Measurements from ENCODE around the gene MPHOSPH9.

Gene MPHOSPH9, protein sequence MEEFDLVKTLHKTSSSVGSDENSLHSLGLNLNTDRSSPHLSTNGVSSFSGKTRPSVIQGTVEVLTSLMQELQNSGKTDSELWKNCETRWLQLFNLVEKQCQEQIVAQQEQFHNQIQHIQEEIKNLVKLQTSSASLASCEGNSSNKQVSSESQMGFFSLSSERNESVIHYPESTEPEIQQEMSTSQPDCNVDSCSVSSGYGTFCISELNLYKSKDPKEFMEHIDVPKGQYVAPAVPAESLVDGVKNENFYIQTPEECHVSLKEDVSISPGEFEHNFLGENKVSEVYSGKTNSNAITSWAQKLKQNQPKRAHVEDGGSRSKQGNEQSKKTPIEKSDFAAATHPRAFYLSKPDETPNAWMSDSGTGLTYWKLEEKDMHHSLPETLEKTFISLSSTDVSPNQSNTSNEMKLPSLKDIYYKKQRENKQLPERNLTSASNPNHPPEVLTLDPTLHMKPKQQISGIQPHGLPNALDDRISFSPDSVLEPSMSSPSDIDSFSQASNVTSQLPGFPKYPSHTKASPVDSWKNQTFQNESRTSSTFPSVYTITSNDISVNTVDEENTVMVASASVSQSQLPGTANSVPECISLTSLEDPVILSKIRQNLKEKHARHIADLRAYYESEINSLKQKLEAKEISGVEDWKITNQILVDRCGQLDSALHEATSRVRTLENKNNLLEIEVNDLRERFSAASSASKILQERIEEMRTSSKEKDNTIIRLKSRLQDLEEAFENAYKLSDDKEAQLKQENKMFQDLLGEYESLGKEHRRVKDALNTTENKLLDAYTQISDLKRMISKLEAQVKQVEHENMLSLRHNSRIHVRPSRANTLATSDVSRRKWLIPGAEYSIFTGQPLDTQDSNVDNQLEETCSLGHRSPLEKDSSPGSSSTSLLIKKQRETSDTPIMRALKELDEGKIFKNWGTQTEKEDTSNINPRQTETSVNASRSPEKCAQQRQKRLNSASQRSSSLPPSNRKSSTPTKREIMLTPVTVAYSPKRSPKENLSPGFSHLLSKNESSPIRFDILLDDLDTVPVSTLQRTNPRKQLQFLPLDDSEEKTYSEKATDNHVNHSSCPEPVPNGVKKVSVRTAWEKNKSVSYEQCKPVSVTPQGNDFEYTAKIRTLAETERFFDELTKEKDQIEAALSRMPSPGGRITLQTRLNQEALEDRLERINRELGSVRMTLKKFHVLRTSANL

DNA sequence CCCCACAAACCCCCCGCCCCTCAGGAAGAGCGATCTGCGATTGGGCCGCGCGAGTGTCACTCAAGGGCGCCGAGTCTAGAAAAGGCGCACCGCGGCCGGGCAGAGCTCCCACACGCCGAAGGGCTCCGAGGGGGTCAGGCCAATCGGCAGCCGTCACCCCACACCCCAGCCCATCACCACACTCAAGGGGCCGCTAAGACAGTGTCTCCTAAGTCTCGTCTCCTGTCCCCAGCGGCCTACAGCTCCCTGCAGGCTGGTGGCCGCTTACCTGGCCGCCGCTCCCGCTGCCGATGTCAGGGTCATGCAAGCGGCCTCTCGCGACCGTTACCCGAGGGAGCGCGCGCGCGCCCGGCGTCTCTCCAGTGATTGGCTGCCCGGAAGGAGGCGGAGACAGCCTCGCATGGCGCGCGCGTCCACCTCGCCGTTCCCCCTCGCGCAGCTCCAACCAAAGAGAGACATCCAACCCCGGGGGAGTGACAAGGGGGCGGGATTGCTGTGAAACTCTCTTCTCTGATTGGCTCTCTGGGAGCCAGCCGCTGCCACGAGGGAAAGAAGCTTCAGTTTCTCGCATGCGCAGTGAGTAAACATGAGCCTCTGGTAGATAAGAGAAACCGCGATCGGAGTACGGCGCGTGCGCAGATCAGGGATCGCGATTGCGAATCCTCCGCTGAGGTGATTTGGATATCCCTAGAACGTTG lies at the start of gene MPHOSPH9, which contains the start of gene MTRFR:
Gene MPHOSPH9 (minus strand): TSS at position 335 of the 698 bp plus-strand sequence. CDS start 2,777 bp downstream, outside the sequence.
Gene MTRFR (plus strand): TSS at position 630 of the 698 bp plus-strand sequence. CDS start 20,239 bp downstream, outside the sequence.
- DNase-seq (ENCODE audit: low read depth, low spot score): peak; percentile 100

DNA sequence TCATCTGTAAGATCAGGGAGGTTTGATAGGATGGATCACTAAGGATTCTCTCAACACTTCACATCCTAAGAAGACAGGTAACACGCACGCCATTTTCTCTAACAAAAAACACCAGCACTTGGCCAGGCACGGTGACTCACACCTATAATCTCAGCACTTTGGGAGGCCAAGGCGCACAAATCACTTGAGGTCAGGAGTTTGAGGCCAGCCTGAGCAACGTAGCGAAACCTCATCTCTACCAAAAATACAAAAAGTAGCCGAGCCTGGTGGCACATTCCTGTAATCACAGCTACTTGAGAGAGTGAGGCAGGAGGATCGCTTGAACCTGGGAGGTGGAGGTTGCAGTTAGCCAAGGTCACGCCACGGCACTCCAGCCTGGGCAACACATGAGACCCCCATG lies 49.2 kb upstream of the MPHOSPH9 start:
- DNase-seq (ENCODE audit: low read depth, low spot score): no peak

DNA sequence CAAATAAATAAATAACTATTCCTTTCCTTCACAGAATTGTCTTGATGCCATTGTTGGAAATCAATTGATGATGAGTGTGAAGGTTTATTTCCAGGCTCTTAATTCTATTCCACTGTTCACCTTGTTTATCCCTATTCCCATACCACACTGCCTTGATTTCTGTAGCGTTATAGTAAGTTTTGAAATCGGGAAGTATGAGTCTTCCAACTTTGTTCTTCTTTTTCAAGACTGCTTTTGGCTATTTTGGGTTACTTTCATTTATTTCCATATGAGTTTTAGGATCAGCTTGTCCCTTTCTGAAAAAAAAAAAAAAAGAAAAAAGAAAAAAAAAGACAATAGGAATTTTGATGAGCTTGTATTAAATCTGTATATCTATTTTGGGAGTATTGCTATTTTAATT lies 48.0 kb upstream of the MPHOSPH9 start:
- DNase-seq (ENCODE audit: low read depth, low spot score): no peak

DNA sequence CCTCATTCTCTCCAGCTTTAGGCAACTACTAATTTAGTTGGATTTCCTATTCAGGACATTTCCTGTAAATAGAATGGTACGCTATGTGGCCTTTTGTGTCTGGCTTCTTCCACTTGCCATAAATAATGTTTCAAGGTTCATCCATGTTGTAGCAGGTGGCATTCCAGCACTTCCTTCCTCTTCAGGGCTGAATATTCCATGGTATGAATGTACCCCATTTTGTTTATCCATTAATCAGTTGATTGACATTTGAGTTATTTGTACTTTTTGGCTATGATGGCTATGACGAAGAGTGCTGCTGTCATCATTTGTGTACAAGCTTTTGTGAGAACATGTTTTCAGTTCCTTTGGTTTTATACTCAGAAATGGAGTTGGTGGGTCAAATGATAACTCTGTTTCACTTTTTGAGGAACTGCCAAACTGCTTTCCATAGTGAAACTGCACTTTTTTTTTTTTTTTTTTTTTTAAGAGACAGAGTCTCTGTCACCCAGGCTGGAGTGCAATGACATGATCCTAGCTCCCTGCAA lies 45.2 kb upstream of the MPHOSPH9 start:
- no peak for DNase-seq (ENCODE audit: low read depth, low spot score)

DNA sequence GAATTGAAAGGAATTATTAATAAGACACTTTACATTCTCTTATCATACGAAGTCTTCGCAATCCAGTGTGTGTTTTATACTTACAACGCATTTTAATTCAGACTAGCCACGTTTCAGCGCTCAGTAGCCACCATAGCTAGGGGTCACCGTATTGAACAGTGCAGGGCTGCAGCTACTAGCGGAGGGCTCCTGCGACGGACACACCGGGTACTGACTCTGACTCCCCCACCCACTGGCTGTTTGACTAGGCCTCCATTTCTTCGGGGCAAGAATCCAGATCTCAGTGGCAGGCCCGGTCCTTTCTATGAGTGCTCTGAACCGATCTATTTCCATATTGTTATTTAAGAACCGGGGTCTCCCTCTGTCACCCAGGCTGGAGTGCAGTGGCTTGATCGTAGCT lies 40.2 kb upstream of the MPHOSPH9 start:
- DNase-seq (ENCODE audit: low read depth, low spot score): no peak

DNA sequence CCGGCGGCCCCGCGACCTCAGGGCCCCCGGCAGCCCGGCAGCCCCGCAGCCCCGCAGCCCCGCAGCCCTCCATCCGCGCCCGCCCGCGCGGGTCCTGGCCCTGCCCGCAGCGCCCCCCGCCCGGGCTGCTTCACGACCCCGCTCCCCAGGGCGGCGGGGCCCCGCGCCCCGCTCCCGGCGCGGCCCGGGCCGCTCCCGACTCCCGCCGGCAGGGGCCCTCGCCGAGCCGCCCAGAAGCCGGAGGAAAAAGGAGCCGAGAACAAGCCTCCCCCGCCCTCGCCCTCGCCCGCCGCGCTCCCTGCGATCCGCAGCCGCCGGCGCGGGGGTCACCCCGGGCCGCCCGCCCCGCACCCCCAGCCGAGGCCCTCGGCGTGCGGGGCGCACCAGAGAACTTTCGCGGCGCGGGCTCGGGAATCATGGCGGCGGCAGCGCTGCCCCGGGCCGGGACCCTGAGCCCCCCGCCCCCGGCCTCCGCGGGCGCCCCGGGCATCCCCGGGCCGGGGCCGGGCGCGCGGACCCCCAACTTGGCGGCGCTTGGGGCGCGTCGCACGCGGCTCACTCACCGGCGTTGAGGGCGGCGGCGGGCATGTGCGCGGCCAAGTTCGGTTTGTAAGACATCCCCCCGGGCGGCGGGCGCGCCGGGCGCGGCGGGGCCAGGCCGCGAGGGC lies 38.2 kb upstream of the MPHOSPH9 start:
- DNase-seq (ENCODE audit: low read depth, low spot score): peak; percentile 86

DNA sequence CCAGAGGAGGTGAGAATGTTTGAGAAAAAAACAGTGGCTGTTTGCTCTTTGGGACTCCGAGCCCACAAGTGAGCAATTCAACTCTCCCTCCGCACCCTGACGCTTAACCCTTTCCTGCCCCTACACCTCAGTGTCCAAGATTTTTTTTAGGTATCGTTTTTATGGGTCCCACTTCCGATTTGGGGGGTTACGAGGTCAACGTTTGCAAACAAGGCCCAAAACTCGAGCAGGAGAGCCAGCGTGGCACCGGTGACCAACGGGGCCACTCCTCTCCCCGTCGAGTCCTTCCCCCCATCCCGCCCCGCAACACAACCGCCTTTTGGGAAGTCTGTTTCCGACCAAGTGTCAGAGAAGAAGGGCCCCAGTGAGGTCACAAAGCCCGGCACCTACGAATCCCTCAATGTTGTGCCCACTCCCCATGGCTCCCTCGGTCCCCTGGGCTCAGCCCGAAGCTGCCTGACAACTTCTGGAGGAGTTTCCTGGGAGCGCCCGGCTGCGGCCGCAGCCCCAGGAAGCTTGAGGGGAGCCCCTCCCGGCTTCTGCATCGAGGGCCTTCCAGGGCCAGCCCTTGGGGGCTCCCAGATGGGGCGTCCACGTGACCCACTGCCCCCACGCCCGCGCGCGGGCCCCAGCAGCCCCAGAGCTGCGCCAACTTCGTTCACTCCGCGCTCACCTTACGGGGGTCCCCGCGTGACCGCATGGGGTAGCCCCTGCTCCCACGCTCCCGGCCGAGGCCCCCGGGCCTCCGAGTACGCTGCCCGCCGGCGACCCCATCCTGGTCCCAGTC lies 37.5 kb upstream of the MPHOSPH9 start:
- peak; percentile 47 for DNase-seq (ENCODE audit: low read depth, low spot score)

DNA sequence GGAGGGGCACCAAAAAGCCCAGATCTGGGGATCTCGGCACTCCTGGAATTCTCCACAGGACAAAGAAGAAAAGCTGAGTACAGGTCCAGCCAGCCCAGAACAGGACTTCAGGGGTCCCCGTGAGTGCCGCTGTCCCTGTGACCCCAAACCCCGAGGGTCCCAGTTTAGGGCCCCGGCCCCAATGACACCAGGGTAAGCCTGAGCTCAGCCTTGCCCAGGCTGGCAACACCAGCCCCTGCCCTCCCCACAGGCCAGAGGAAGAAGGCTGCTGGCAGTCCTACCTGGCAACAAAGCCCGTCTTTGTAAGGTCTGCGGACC lies 36.9 kb upstream of the MPHOSPH9 start:
- no peak for DNase-seq (ENCODE audit: low read depth, low spot score)

DNA sequence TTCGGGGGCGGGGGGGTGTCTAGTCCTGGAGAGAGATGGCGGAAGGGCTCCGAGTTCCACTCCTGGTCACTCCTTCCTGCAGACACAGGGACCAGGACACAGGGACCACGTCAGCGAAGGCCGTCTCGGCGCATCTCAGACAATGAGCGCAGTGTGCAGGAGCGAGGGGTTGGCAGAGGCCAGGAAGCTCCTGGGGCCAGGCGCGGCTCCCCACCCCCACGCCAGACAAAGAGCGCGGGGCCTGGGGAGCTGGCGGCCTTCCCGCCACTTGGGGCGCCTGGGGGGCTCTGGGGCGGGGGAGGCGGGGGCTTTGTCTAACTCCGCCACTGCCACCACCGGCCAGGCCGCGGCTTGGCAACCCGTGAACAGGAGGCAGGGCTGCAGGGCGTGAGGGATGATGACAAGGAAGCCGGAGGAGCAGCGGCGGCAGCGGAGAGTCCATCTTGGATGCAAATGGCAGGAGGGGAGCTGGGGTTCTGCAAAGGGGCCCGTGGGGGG lies 36.5 kb upstream of the MPHOSPH9 start:
- DNase-seq (ENCODE audit: low read depth, low spot score): peak; percentile 92

DNA sequence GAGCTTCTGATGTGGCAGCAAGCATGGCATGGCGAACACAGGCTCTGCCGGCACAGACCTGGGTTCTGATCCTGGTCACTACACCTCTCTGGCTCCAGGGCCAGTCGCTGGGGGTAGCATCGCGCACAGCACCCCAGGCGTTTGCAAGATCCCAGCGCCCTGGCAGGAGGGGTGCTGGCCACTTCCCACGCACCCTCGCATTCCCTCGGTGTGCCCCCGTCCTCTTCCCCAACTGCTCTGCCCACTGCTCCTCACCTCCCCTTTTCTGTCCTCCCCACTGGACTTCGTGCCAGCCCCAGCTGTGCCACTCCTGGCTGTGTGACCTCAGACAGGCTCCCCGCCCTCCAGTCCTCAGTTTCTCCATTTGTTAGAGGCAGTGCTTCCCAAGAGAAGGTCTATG lies 35.9 kb upstream of the MPHOSPH9 start:
- DNase-seq (ENCODE audit: low read depth, low spot score): peak; percentile 34

DNA sequence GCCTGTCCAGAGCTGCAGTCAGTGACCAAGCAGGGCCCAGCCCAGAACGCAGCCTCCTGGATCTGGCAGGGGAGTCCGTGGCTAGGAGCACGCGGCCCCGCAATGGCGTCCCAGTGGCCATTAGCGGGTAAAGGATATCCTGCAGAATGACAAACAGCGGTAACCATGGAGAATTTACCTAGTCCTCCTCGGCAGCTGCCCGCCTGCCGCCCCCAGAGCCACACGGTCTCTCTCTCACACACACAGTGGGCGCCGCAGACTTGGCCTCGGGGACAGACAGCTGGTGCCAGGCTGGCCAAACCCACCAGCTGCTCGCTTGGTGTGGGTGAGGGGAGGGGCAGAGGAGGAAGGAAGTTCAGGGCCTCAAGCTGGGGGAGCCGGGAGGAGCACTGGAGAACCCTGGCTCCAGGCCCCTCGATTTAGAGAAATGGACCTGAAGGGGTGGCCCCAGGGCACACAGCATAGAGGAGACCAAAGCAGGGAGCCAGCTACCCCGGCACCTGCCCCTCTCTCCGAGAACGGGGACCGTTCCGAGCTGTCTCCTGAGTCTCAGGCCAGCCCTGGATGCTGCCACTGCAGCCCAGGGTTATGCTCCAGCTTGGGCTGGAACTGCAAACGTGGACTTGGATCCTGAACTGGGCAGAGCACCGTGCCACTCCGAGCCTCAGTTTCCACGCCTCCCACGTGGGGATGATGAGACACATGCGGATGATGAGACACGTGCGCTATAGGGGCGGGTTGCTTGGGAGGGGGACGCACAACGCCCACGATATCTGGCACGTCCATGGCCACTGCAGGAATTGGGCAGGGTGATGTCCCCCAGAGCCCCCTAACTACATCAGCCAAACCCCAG lies 35.3 kb upstream of the MPHOSPH9 start:
- DNase-seq (ENCODE audit: low read depth, low spot score): peak; percentile 66

DNA sequence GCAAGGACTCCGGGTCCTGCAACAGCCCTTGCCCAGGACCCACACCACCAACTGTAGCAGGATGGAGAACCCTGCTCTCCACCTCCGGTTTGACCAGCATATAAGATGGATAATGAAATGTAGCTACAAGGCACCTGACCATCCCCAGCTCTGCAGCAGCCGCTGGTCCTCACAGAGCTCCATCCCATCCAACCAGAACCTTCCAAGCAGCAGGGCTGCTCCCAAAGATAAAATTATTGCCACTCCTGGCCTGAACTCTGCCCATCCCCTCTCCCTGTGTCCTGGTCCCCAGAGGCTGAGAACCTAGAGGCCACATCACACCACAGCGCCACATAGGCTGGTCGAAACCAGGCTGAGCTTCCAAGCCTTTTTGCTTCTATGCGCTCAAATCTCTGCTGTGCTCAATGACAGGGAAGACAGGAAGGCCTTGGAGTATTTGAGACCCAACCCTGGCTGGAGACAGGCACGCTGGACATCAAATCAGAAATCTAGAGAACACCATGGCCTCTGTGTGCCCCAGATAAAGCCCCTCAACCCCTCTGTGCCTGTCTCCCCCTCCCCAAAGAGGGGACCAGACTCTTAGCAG lies 34.5 kb upstream of the MPHOSPH9 start:
- DNase-seq (ENCODE audit: low read depth, low spot score): no peak

DNA sequence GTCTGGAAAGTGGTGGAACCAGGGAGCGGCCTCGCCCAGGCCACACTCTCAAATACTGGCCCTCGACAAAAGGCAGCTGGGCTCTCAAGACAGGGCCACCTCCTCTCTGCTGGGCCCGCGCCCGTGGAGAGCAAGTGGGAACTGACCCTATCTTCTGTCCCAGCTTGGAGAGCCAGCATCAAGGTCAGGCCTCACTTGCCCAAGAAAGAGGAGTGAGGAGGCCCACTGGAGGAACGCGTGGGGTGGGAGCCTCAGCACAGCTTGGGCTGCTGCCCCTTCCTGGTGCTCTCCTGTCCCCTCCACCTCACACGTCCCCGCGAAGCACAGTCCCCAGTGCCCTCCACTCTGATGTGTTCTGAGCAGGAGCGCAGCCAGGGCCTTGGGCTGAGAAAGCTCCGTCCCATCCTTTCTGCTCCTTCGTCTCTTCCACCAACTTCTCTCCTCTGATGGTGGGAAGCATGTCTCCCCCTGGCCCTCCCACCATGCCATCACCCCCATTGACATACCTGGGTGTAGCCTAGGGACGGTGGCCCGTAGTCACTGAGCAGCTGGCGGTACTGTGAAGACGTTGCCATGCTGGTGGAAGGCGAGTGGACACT lies 33.8 kb upstream of the MPHOSPH9 start:
- DNase-seq (ENCODE audit: low read depth, low spot score): no peak

DNA sequence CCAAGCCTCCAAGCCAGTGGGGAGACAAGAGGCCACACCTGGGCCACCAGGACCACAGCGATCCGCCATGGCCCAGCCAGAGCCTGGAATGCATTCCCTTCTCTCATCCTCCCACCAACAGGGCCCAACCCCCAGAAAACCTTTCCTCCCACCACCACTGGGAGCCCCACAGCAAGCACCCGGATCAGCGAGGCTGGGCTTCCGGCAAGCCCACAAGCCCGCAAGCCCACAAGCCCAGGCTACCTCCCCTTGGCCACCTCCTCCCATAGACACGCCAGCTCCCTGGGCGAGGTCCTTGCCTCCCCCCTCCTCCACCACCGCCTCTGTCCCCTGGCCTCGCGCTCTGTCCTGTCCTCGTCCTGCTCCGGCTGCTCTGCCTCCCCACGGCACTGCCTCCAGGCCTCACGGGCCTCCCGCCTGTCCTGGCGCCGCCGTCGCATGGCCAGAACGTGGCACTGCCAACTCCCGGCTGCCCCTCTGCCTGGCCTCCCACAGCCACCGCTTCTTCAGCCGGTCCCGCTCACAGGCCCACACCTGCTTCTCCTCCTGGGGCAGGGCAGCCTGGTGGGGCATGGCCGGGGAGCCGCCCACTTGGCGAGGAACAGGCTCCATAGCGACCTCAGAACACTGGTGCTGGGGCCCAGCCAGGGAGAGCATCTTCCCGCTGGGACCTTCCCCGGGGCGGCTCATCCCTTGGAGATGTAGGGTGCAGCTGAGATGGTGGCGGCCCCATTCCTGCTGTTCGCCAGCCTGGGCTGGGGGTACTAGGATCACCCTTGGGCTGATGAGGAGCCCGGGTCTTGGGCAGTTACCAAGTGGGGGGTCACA lies 33.1 kb upstream of the MPHOSPH9 start:
- no peak for DNase-seq (ENCODE audit: low read depth, low spot score)

DNA sequence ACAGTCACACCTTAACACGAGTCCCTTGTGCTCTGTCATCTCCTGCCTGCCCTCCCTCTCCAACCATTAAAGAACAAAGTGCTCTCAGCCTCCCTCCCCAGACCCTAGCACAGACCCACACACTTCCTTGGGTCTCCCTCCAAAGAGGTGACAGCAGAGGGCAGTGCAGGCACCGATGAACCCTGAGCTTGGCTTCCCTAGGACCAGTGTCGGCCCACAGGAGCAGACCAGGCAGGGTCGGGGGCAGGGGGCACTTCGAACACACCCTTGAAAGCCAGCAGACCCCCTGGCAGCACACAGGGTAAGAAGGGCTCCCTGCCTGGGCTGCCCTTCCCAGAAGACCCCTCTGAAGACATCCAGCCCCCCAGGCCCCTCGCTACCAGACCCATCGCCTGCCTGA lies 31.7 kb upstream of the MPHOSPH9 start:
- DNase-seq (ENCODE audit: low read depth, low spot score): no peak

DNA sequence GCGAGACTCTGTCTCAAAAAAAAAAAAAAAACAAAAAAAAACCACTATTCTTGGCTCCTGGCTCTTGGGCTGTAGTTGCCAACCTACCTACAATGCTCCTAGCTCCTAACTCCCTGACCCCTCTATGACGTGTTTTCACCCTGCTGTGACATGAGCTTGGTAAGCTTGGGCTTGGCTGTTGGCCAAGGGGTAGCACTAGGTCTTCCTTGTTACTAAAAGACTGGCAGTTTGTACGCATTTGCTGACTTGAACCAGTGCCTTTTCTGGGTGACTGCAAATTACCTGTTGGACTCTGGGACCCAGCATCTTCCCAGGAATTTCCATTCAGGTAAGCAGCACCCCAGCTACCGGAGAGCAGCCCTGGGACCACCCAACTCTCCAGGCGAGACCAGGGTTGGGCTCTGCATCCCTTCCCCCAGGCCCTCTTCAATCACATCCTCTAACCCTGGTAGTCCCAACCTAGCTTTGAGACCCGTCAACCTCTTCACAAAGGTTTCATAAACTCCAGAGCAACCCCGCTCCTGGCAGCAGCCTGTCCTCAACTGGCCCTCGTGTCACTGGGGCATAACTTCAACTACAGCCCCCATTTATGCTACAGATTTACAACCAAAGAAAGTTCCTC lies 30.4 kb upstream of the MPHOSPH9 start:
- DNase-seq (ENCODE audit: low read depth, low spot score): no peak

DNA sequence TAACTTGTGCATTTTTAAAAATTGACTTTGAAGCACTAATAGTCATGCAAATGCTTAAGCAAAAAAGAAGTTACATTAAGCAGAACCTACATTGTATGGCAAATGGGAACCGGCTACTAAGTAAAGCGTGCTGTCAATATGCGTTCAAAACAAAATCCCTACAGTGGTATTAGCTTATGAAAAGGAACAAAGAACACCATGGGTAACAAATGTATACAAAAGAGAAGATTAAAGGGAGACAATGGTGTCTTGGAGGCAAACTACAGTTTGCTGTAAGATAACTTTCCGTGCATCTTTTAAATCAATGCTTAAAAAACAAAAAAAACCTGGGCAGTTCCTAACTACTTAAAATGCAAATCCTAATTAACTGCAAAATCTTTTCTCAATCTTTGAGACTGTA lies 28.3 kb upstream of the MPHOSPH9 start:
- no peak for DNase-seq (ENCODE audit: low read depth, low spot score)

Data from astrocyte of the hippocampus (primary cell).